HG03060 (cell line): ENCODE data around the gene MTARC1.

ENCODE experiments used
- ATAC-seq: cut with Tn5 transposase; IDR thresholded peaks from one replicate; pipeline ENCODE4 v1.9.1; 2021; ENCODE audit warnings: low read depth, moderate number of reproducible peaks; ENCODE audit not compliant: unreplicated experiment

MTARC1 gene

GRCh38 chr1:220786337-220787068 lies at the start of gene MTARC1:
Gene MTARC1, plus strand, starts transcription at chr1:220786913. Its CDS starts 32 bp downstream, at chr1:220786945.
- no peak for ATAC-seq

- no peak for ATAC-seq
These were observed 45.4 kb upstream of the MTARC1 start for GRCh38 chr1:220741349-220741748.

GRCh38 chr1:220741825-220742224 lies 44.9 kb upstream of the MTARC1 start:
- no peak for ATAC-seq

DNA sequence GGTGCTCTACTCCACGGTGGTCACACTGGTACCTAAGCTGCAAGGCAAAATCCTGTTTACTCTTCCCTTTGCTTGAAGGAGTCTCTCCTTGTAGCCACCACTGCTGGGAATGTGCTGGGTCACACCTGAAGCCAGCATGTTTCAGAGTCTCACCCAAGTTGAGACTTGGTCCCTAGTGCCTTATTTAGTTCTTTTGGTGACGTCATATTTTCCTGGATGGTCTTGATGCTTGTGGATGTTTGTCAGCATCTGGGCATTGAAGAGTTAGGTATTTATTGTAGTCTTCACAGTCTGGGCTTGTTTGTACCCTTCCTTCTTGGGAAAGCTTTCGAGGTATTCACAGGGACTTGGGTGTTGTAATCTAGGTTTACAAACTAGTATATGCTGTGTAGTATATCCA lies 44.2 kb upstream of the MTARC1 start:
- ATAC-seq, result no peak

DNA sequence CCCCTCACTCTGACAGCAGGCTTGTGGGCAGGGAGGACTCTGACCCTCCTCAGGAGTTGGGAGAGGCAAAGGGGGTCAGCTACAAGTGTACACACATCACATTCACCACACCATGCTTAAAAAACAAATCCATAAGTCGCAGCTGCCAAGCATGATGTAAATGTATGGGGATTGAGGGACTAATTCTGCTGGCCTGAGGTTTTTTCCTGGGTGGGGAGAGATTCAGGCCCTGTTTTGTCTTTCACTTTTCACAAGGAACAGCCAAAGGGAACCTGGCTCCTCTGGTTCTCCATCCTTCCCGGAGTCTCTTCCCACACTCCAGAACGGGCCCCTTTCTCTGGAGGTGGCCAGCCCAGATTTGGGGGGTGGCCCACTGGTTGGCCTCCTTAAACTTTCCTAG lies 39.9 kb upstream of the MTARC1 start:
- no peak for ATAC-seq

DNA sequence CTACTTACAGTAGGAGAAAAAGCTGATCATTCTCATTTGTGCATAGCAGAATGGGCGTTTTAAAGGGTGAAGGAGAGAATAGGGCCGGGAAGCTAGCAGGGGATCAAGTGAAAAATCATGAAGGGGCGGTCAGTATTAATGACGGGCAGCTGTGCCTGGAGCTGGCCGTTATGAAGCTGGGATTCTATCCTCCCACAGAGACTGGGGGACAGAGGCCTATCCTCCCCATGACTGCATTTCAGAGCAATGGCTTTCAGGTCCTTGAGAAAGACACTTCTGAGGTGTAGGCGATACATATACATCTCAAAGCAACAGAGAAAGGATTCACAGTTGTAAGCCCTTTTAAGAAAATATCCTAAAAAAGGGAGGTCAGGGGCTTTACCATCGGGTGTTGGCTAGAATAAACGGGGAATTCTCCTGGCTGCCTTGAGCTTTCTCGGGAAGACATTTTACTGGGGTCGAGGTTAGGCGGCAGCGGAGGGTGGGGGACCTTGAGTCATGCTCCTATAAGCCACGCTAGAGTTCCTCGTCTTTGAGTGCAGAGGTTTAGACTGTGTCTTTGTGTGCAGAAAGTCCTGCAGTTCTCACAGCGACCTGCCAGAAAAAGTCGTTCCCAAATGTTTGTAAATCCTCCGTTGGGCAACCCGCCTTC lies 39.1 kb upstream of the MTARC1 start:
- ATAC-seq, result no peak

DNA sequence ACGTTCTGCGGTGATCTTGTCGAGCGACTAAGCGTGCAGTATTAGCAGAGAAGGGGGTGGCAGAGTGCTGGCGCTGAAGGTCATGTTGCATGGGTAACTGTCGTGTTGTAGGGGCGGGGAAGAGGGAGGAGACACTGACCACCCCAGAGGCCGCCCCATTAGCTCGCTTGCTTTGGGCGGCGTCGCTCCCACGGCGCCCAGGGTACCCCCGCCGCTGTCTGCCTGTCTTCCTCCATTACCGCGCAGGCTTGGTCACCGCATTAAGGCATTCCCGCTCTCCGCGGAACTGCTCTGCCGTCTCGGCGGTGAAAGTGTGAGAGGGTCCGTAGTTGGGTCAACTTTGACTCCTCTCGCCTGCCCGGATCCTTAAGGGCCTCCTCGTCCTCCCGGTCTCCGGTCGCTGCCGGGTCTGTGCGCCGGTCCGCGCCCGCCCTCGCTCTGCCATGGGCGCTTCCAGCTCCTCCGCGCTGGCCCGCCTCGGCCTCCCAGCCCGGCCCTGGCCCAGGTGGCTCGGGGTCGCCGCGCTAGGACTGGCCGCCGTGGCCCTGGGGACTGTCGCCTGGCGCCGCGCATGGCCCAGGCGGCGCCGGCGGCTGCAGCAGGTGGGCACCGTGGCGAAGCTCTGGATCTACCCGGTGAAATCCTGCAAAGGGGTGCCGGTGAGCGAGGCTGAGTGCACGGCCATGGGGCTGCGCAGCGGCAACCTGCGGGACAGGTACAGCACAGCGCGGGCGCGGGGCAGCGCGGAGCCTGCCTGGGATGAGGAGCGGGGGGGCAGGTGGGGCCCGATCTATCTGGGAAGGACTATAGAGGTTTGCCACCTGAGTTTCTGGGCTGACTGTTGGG lies 38.4 kb upstream of the MTARC1 start, which contains the start of gene MTARC2:
TSS of gene MTARC2 (plus strand) at position 234 of the 846 bp plus-strand sequence. CDS start at position 444, 210 bp downstream.
- peak; percentile 78 for ATAC-seq

DNA sequence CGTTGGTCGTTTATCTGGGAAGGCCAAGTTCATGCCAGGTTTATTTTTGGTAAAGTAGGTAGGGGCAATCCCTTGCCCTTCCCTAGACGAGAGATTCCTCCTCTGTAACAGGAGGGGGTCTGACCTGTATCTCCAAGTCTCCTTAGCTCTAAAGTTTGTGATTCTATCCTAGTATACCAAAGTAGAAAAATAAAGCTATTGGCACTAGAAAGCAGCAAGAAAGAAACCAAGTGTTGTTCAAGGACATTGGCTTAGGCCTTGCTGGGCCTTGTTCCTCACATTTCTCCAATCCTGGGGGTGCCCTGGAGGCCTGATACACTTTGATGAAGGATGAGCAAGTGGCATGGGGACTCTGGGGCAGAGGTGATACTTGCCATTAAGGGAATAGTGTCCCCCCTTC lies 37.8 kb upstream of the MTARC1 start:
- no peak for ATAC-seq

DNA sequence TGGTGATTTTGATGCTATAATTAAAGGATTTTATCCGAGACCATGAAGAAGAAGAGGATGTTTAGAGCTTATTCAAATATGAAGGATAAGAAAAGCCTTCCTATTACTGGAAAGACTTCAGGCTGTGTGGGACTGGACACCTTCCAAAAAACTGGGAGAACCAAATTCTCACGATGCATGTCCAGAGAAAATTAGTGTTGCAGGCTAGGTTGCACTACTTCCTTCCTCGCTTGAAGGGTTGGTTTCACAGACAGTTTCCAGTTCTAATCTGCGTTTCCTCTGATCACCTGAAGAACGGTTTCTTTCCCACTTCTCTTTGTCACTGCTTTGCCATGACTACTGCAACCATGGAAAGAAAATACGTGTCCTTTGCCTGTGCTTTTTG lies 36.6 kb upstream of the MTARC1 start:
- ATAC-seq, result no peak

DNA sequence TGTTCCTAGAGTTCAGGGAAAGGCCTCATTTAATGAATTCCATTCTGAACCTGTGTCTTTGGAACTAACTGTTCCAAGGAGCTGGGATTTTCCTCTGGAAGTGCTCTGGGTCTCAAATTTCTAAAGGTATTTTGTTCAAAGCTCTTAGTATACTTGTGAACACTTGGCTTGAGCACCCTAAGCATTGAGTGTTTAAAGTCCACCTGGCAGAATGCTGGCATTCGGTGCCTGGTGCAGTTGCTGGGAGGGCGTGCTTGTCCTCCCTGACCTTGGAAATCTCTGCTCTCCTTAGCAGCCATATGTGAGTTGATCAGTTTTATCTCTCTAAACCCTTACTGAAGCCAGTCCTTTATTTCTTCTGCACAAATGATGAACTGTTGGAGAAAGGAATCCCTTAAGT lies 35.6 kb upstream of the MTARC1 start:
- no peak for ATAC-seq

DNA sequence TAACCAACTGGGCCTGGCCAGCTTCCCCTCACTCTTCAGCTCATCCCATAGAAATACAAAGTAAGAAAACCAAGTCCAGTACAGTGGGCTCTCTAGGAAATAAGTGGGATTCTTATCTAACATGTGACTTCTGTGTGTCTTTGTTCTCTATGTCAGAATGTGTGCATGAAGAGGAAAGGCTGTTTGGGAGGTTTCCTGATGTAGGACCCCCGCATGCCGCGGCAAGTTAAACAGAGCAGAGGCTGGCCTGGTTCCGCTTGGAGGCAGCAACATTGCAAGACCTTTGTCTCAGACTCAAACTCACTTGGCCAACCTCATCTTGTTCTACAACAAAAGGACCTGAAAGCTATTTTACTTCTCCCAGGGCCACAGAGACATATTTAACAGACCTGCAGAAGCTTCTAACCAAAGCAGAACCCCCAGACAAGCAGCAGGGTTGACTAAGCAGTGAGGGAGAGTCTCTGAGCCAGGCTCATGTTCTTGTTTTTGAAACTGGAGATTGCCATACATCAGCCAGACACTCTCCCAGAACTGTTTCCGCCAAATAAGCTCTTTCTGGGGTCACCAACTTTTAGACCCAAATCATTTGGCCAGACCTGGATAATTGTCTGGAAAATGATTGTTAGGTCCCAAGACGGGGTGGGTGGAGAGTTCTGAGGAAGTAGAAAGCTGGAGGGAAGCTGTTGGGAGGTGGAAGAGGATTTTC lies 32.3 kb upstream of the MTARC1 start:
- no peak for ATAC-seq

- no peak for ATAC-seq
These were observed 31.8 kb upstream of the MTARC1 start for GRCh38 chr1:220754918-220755295.

GRCh38 chr1:220755309-220755708 lies 31.4 kb upstream of the MTARC1 start:
- no peak for ATAC-seq

DNA sequence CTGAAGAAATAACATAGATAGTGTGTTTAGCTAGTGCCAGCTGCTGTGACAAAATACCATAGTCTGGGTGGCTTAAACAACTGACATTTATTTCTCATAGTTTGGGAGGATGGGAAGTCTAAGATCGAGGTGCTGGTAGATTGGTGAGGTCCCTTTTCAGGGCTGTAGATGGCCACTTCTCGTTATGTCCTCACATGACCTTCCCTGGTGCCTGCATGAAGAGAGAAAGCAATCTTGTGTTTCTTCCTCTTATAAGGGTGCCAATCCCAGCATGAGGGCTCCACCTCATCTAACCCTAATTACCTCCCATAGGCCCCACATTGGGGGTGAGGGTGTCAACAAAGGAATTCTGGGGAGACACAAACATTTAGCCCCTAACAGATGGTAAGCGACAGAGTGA lies 29.3 kb upstream of the MTARC1 start:
- ATAC-seq, result no peak

GRCh38 chr1:220759147-220759546 lies 27.6 kb upstream of the MTARC1 start:
- ATAC-seq, result no peak

GRCh38 chr1:220761688-220762427 lies 24.9 kb upstream of the MTARC1 start:
- ATAC-seq, result no peak

DNA sequence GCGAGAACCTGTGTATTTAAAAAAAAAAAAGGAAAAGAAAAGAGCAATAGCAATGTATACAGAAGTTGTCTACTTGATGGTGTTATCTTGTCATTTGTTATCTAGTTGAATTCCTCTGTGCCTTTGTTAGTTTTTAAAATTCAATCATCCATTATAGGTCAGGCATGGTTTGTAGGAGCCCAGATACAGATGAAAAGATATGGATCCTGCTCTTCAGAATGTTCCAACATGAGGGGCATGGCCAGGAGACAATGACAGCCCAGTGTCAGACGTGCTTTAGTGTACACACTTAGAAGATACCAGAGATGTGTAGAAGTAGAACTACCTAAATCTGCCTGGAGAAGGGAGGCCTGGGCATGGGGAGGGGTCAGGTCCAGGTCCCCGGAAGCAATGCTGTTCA lies 22.0 kb upstream of the MTARC1 start:
- no peak for ATAC-seq

- no peak for ATAC-seq
These were observed 19.2 kb upstream of the MTARC1 start for GRCh38 chr1:220767312-220768125.

DNA sequence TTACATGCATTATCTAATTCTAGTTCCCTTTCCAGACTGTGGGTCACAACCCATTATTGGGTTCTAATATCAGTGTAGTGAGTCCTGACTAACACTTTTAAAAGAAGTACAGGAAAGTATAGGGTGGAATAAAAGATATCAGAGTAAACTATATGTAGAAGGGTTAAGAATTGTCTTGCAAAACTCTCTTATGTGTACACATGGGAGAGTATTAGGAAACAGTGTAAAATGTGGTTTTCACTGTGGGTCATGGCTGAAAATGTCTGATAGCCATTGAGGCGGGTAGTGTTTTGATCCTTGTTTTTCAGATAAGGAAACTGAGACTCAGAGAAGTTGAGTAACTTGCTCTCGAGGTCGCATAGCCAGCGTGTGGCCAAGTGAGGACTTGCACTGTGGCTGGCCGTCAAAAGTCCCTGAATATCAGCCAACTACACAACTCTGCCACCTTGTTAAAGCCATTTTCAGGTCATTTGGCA lies 18.5 kb upstream of the MTARC1 start:
- ATAC-seq, result peak; percentile 35
